Fibroblast of peridontal ligament (primary cell): Measurements from ENCODE around the gene HOXA11.

Source experiments
- DNase-seq: peaks from one replicate; pipeline ENCODE4 v3.0.0-alpha.2; 2010; ENCODE audit errors: extremely low read depth

The HOXA11 gene

GRCh38 chr7:27192546-27193334 lies 7.7 kb upstream of the HOXA11 start:
- DNase-seq = no peak

- DNase-seq = no peak
These were observed 7.0 kb upstream of the HOXA11 start for GRCh38 chr7:27191833-27192545.

GRCh38 chr7:27191161-27191731 lies 6.2 kb upstream of the HOXA11 start:
- no peak for DNase-seq

GRCh38 chr7:27189997-27190748 lies 5.1 kb upstream of the HOXA11 start:
- DNase-seq = no peak

GRCh38 chr7:27189295-27189996 lies 4.4 kb upstream of the HOXA11 start:
- no peak for DNase-seq

GRCh38 chr7:27188386-27189294 lies 3.6 kb upstream of the HOXA11 start:
- DNase-seq = no peak

- no peak for DNase-seq
These were observed 2.7 kb upstream of the HOXA11 start for GRCh38 chr7:27187475-27188385.

- DNase-seq = no peak
These were observed 1.8 kb upstream of the HOXA11 start for GRCh38 chr7:27186668-27187474.

GRCh38 chr7:27185854-27186667 lies 1.0 kb upstream of the HOXA11 start:
- DNase-seq = no peak

GRCh38 chr7:27184337-27185012 lies 557 bp downstream of the HOXA11 start:
- DNase-seq = no peak

- DNase-seq = no peak
These were observed 1.2 kb downstream of the HOXA11 start for GRCh38 chr7:27183682-27184336.

GRCh38 chr7:27182861-27183681 lies 2.0 kb downstream of the HOXA11 start:
- DNase-seq = no peak

- DNase-seq = no peak
These were observed 2.7 kb downstream of the HOXA11 start for GRCh38 chr7:27182285-27182841.

GRCh38 chr7:27181795-27182275 lies 3.2 kb downstream of the HOXA11 start:
- no peak for DNase-seq
